ENCODE data around the gene UPB1.

DNA sequence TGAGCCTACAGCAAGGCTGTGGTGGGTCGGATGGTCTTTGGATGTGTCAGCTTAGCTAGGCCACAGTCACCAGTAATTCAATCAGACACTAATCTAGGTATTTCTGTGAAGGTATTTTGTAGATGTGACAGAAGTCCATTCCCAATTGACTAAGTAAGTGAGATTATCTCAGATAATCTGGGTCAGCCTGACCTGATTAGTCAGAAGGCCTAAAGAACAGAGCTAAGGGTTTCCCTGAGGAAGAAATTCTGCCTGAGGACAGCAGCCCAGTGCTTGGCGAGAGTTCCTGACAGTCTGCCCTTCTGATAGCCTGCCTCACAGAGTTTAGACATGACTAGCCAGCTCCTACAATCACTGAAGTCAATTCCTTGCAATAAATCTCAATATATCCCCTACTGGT lies 31.1 kb downstream of the UPB1 start:
- TF ChIP-seq, protein P1, sequence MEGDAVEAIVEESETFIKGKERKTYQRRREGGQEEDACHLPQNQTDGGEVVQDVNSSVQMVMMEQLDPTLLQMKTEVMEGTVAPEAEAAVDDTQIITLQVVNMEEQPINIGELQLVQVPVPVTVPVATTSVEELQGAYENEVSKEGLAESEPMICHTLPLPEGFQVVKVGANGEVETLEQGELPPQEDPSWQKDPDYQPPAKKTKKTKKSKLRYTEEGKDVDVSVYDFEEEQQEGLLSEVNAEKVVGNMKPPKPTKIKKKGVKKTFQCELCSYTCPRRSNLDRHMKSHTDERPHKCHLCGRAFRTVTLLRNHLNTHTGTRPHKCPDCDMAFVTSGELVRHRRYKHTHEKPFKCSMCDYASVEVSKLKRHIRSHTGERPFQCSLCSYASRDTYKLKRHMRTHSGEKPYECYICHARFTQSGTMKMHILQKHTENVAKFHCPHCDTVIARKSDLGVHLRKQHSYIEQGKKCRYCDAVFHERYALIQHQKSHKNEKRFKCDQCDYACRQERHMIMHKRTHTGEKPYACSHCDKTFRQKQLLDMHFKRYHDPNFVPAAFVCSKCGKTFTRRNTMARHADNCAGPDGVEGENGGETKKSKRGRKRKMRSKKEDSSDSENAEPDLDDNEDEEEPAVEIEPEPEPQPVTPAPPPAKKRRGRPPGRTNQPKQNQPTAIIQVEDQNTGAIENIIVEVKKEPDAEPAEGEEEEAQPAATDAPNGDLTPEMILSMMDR (IDR thresholded peaks at IDR 0.05), result no peak
- no peak for TF ChIP-seq POLR2AphosphoS5 (IDR thresholded peaks at IDR 0.05)
- no peak for TF ChIP-seq POLR2A (IDR thresholded peaks at IDR 0.05)
